Endothelial cell (in vitro differentiated cells): ENCODE results near the gene TMEM115. TPM values are rescaled to one million over a fixed set of nuclear protein-coding genes. Genes with fewer than 3 reads are reported as not detected.

Experiments used
- DNase-seq: peaks from one replicate; pipeline ENCODE4 v3.0.0; 2021; ENCODE audit warnings: low spot score
- H3K27ac Mint-ChIP-seq: one replicate; pipeline ENCODE4 v1.8.0; 2021; ENCODE audit warnings: mixed read lengths, inconsistent platforms; ENCODE audit not compliant: unreplicated experiment
- H3K27me3 Mint-ChIP-seq: one replicate; pipeline ENCODE4 v1.8.0; 2021; ENCODE audit warnings: mild to moderate bottlenecking, moderate library complexity, mixed read lengths, inconsistent platforms; ENCODE audit not compliant: unreplicated experiment
- H3K36me3 Mint-ChIP-seq: one replicate; pipeline ENCODE4 v1.8.0; 2021; ENCODE audit warnings: mild to moderate bottlenecking, low read depth, mixed read lengths, inconsistent platforms; ENCODE audit not compliant: unreplicated experiment
- H3K4me1 Mint-ChIP-seq: one replicate; pipeline ENCODE4 v1.8.0; 2021; ENCODE audit warnings: mild to moderate bottlenecking, mixed read lengths, inconsistent platforms; ENCODE audit not compliant: unreplicated experiment
- H3K4me3 Mint-ChIP-seq: one replicate; pipeline ENCODE4 v1.8.0; 2021; ENCODE audit warnings: mild to moderate bottlenecking, mixed read lengths, inconsistent platforms; ENCODE audit not compliant: unreplicated experiment
- H3K9me3 Mint-ChIP-seq: one replicate; pipeline ENCODE4 v1.8.0; 2021; ENCODE audit warnings: mixed read lengths, inconsistent platforms; ENCODE audit not compliant: unreplicated experiment
- CTCF ChIP-seq: fragments of 200-600 bp; sonication (generic); IDR thresholded peaks from one replicate; pipeline ENCODE4 v1.5.0; 2021; ENCODE audit warnings: antibody characterized with exemption; ENCODE audit not compliant: unreplicated experiment
- total RNA-seq: library from RNA; stranded (reverse); fragmentation: NEBNext Ultra II Directional; extraction: Animal tissue kit (Norgen Biotek cat#: 25700); gene quantifications from one replicate; pipeline ENCODE4 v1.2.1, GENCODE V29; 2021; ENCODE audit not compliant: unreplicated experiment

The TMEM115 gene
- total RNA-seq, 1 donor from 2014 or later: 44.9 TPM

GRCh38 chr3:50323092-50323600, 36.2 kb downstream of the TMEM115 start:
- peaks cover 25% of the 10 kb centered on the region for H3K27me3 Mint-ChIP-seq
- H3K4me3 Mint-ChIP-seq: peak overlapping the region; percentile 92
- TF ChIP-seq CTCF: no peak
- H3K36me3 Mint-ChIP-seq: peaks cover 29% of the 10 kb centered on the region
- peak; percentile 63 for DNase-seq
- peak overlapping the region; percentile 97 for H3K27ac Mint-ChIP-seq
- H3K9me3 Mint-ChIP-seq: no peaks in the 10 kb centered on the region
- H3K4me1 Mint-ChIP-seq: peaks cover 53% of the 10 kb centered on the region

GRCh38 chr3:50322386-50323091, 36.8 kb downstream of the TMEM115 start, which contains the start of gene HYAL2:
Gene HYAL2 (minus strand): TSS chr3:50322745. CDS start chr3:50320489, 2,256 bp downstream.
- peaks cover 29% of the 10 kb centered on the region for H3K36me3 Mint-ChIP-seq
- no peaks in the 10 kb centered on the region for H3K9me3 Mint-ChIP-seq
- no peak for TF ChIP-seq CTCF
- H3K27me3 Mint-ChIP-seq: peaks cover 25% of the 10 kb centered on the region
- DNase-seq: peak; percentile 58
- H3K4me3 Mint-ChIP-seq: peak within 1 kb of the TSS; percentile 92
- H3K4me1 Mint-ChIP-seq: peaks cover 53% of the 10 kb centered on the region
- H3K27ac Mint-ChIP-seq: peak within 1 kb of the TSS; percentile 97

- TF ChIP-seq CTCF: peak; percentile 13
- no peaks in the 10 kb centered on the region for H3K9me3 Mint-ChIP-seq
- peaks cover 30% of the 10 kb centered on the region for H3K36me3 Mint-ChIP-seq
- no peak for DNase-seq
- peak overlapping the region; percentile 92 for H3K4me3 Mint-ChIP-seq
- H3K4me1 Mint-ChIP-seq: peaks cover 53% of the 10 kb centered on the region
- peak overlapping the region; percentile 97 for H3K27ac Mint-ChIP-seq
- peaks cover 25% of the 10 kb centered on the region for H3K27me3 Mint-ChIP-seq
Observed at GRCh38 chr3:50322115-50322385, 37.3 kb downstream of the TMEM115 start.

GRCh38 chr3:50321336-50322114, 37.8 kb downstream of the TMEM115 start:
- peak overlapping the region; percentile 92 for H3K4me3 Mint-ChIP-seq
- peak; percentile 48 for TF ChIP-seq CTCF
- peaks cover 51% of the 10 kb centered on the region for H3K4me1 Mint-ChIP-seq
- DNase-seq: peak; percentile 84
- H3K36me3 Mint-ChIP-seq: peaks cover 35% of the 10 kb centered on the region
- peaks cover 26% of the 10 kb centered on the region for H3K27me3 Mint-ChIP-seq
- peak overlapping the region; percentile 48 for H3K27ac Mint-ChIP-seq
- no peaks in the 10 kb centered on the region for H3K9me3 Mint-ChIP-seq
